HG02852 (cell line): ENCODE data around the gene CDK18.
"Not testable (repeated sequence)": the region's sequence is repeated elsewhere in the genome, so short reads cannot be mapped to it uniquely, and the experiment has no call there.

ENCODE experiments used
- ATAC-seq: cut with Tn5 transposase; IDR thresholded peaks from one replicate; pipeline ENCODE4 v1.9.1; 2021; ENCODE audit warnings: mild to moderate bottlenecking, moderate library complexity; ENCODE audit not compliant: unreplicated experiment

Gene CDK18

GRCh38 chr1:205480349-205480985 lies 24.0 kb upstream of the CDK18 start:
- no peak for ATAC-seq

- ATAC-seq = no peak
These were observed 23.3 kb upstream of the CDK18 start for GRCh38 chr1:205481218-205481617.

GRCh38 chr1:205481629-205482151 lies 22.8 kb upstream of the CDK18 start:
- ATAC-seq = no peak

GRCh38 chr1:205482587-205482986 lies 21.9 kb upstream of the CDK18 start:
- ATAC-seq = not testable (repeated sequence)

- no peak for ATAC-seq
These were observed 21.1 kb upstream of the CDK18 start for GRCh38 chr1:205483372-205483771.

GRCh38 chr1:205484985-205485967 lies 19.2 kb upstream of the CDK18 start:
- no peak for ATAC-seq

- no peak for ATAC-seq
These were observed 18.2 kb upstream of the CDK18 start for GRCh38 chr1:205486258-205486657.

- ATAC-seq = no peak
These were observed 16.3 kb upstream of the CDK18 start for GRCh38 chr1:205488074-205488723.

GRCh38 chr1:205491794-205492193 lies 12.7 kb upstream of the CDK18 start:
- ATAC-seq = no peak

- no peak for ATAC-seq
These were observed 12.2 kb upstream of the CDK18 start for GRCh38 chr1:205492201-205492667.

- no peak for ATAC-seq
These were observed 11.7 kb upstream of the CDK18 start for GRCh38 chr1:205492774-205493173.

GRCh38 chr1:205493241-205494085 lies 11.0 kb upstream of the CDK18 start:
- ATAC-seq = no peak

GRCh38 chr1:205494115-205494514 lies 10.4 kb upstream of the CDK18 start:
- no peak for ATAC-seq

- ATAC-seq = no peak
These were observed 9.1 kb upstream of the CDK18 start for GRCh38 chr1:205495237-205495823.

- ATAC-seq = no peak
These were observed 7.8 kb upstream of the CDK18 start for GRCh38 chr1:205496661-205497060.

GRCh38 chr1:205497351-205497750 lies 7.1 kb upstream of the CDK18 start:
- no peak for ATAC-seq

- no peak for ATAC-seq
These were observed 4.7 kb upstream of the CDK18 start for GRCh38 chr1:205499789-205500188.

GRCh38 chr1:205500240-205501233 lies 3.9 kb upstream of the CDK18 start:
- ATAC-seq = no peak
